Esophagus muscularis mucosa (tissue), 4 donors: ENCODE data around the gene VEPH1. TPM values are rescaled to one million over a fixed set of nuclear protein-coding genes. Genes with fewer than 3 reads are reported as not detected.
A peak's percentile ranks its signal among the peaks of the same experiment; 100 is the strongest.

ENCODE experiments used
- DNase-seq: peaks from one replicate; pipeline ENCODE4 v3.0.0-alpha.2; 2017; ENCODE audit errors: extremely low spot score
- H3K27ac ChIP-seq, 4 donors: fragments of 200-600 bp; sonication (generic); replicated peaks in 1 of 4; 1 replicate in 3 of 4; 2 replicates in 1 of 4; pipeline ENCODE4 v1.5.1; 2016 to 2019; ENCODE audit warnings: mild to moderate bottlenecking in 1 of 4
- H3K27me3 ChIP-seq, 4 donors: fragments of 200-600 bp; sonication (generic); one replicate each; pipeline versions ENCODE4 v1.5.1 to v1.6.0; 2016 to 2019
- H3K36me3 ChIP-seq, 4 donors: fragments of 200-600 bp; sonication (generic); one replicate each; pipeline ENCODE4 v1.5.1; 2016 to 2019
- H3K4me1 ChIP-seq, 4 donors: fragments of 200-600 bp; sonication (generic); one replicate each; pipeline ENCODE4 v1.5.1; 2016 to 2019
- H3K4me3 ChIP-seq, 4 donors: fragments of 200-600 bp; sonication (generic); 1 replicate in 2 of 4; 2 replicates in 2 of 4; pipeline ENCODE4 v1.5.1; 2016 to 2019; ENCODE audit warnings: mild to moderate bottlenecking in 4 of 4, moderate library complexity in 1 of 4
- H3K9me3 ChIP-seq, 4 donors: fragments of 200-600 bp; sonication (generic); 1 replicate in 3 of 4; 2 replicates in 1 of 4; pipeline ENCODE4 v1.5.1; 2016 to 2019
- CTCF ChIP-seq, 3 experiments: fragments of 200-600 bp in 2 of 3; fragments of 450-650 bp in 1 of 3; sonication (generic) in 2 of 3; IDR thresholded peaks; one replicate each; pipeline ENCODE4 v1.5.1; 2017 to 2019; ENCODE audit warnings: antibody characterized with exemption in 3 of 3, mild to moderate bottlenecking in 2 of 3, moderate library complexity in 1 of 3
- EP300 ChIP-seq: sonication (generic); formaldehyde crosslinking; IDR thresholded peaks from one replicate; pipeline ENCODE4 v1.6.1; 2017; ENCODE audit warnings: antibody characterized with exemption
- POLR2A ChIP-seq: fragments of 450-650 bp; IDR thresholded peaks from one replicate; pipeline ENCODE4 v1.6.1; 2017; ENCODE audit warnings: antibody characterized with exemption, moderate library complexity, mild to moderate bottlenecking, low read depth
- POLR2AphosphoS5 ChIP-seq, 2 donors: sonication (generic); formaldehyde crosslinking; IDR thresholded peaks; one replicate each; pipeline ENCODE4 v1.6.1; 2017; ENCODE audit warnings: antibody characterized with exemption in 2 of 2
- WGBS: methylation state at CpG from one replicate; pipeline ENCODE4 v1.1.5; 2018; 5-methylcytosine and 5-hydroxymethylcytosine counted together
- intact Hi-C: fragments of 100-400 bp; cut with DNase I; formaldehyde crosslinking; loops from one replicate; pipeline ENCODE4 v1.15.1; 2023
- total RNA-seq, 4 donors: library from RNA; depleted of rRNA; stranded (reverse); fragments of >200 nt; gene quantifications; one replicate each; pipeline versions ENCODE4 v1.1.0 to v1.2.1, GENCODE V29; 2016

Gene VEPH1
- total RNA-seq, 4 donors from 2014 or later = 0.23 to 1.2 (median 0.52) TPM; not detected in 1

GRCh38 chr3:157526036-157526435 is 22.8 kb upstream of the VEPH1 start:
- H3K9me3 ChIP-seq = no peaks in the 10 kb centered on the region
- no peaks in the 10 kb centered on the region for H3K36me3 ChIP-seq
- intact Hi-C loops = no loop called here
- no peak overlapping the region for H3K4me3 ChIP-seq
- TF ChIP-seq POLR2A (no peak), CTCF (IDR thresholded peaks at IDR 0.05) (no peak), POLR2AphosphoS5 (IDR thresholded peaks at IDR 0.05) (no peak), EP300 (no peak)
- H3K4me1 ChIP-seq = no peaks in the 10 kb centered on the region
- no peaks in the 10 kb centered on the region for H3K27me3 ChIP-seq
- DNase-seq = no peak
- WGBS = 93% methylated on average over 2 of the region's 2 CpGs
- no peak overlapping the region for H3K27ac ChIP-seq

DNA sequence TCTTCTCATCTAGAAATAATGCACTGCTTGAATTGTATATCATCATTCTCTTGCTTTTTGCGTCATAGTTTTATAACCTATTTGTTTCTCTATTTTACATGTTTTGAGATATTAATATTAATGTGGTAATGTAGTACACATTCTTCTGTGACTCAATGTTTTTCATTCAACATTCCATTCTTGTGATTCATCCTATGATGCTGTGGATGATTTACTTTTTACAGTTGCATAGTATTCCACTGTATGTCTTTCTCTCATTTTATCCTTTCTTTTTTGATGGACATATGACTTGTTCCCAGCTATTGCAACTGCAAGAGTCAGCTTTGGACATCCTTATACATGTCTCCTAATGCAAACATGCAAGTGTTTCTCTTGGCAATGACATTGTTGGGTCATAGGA is 20.6 kb upstream of the VEPH1 start:
- Histone ChIP-seq H3K27me3 (no peaks in the 10 kb centered on the region), H3K27ac (no peak overlapping the region), H3K4me3 (no peak overlapping the region), H3K36me3 (no peaks in the 10 kb centered on the region), H3K9me3 (peaks cover 0 to 7% (median 0%) of the 10 kb centered on the region in 4 donors), H3K4me1 (no peaks in the 10 kb centered on the region)
- intact Hi-C loops = no loop called here
- WGBS = 97% methylated on average over 1 of the region's 1 CpG
- DNase-seq = no peak
- TF ChIP-seq EP300 (no peak), POLR2A (no peak), POLR2AphosphoS5 (IDR thresholded peaks at IDR 0.05) (no peak), CTCF (IDR thresholded peaks at IDR 0.05) (no peak)

- TF ChIP-seq CTCF (IDR thresholded peaks at IDR 0.05) (no peak), EP300 (no peak), POLR2AphosphoS5 (IDR thresholded peaks at IDR 0.05) (no peak)
- Histone ChIP-seq H3K27me3 (no peaks in the 10 kb centered on the region), H3K27ac (no peak overlapping the region), H3K36me3 (no peaks in the 10 kb centered on the region), H3K9me3 (peaks cover 0 to 10% (median 0%) of the 10 kb centered on the region in 4 donors), H3K4me1 (no peaks in the 10 kb centered on the region), H3K4me3 (no peak overlapping the region)
- intact Hi-C loops = no loop called here
- DNase-seq = no peak
These were observed 19.4 kb upstream of the VEPH1 start for GRCh38 chr3:157522648-157523047.

DNA sequence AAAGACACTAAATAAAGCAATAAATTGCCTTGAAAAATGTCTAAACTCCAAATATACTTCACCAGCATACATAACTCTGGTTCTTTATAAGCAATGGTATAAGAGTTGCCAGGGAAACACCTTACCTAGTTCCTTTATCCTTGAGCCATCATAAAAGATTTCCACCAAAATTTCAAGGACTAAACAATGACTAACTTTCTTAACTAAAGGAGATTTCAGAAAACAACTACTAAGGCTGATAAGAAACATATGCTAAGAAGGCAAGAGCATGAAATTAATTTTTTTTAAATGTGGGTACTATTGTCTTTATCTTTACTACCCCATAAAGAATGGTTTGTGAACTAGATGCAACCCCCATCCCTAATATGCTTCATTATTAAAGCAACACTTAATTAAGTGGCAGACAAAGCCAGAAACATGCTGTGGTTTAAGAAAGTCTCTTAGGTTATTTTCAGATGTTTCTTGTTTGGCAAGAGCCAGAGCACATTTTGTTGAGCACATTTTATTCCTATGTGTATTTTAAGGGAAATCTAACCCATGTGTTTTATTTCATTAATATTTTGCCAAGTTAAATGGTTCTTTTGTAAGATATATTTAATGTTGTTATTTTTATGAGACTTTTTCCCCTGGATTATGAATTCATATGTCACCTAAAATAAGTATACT is 17.4 kb upstream of the VEPH1 start:
- TF ChIP-seq POLR2A (no peak), CTCF (IDR thresholded peaks at IDR 0.05) (no peak), POLR2AphosphoS5 (IDR thresholded peaks at IDR 0.05) (no peak), EP300 (no peak)
- Histone ChIP-seq H3K27me3 (no peaks in the 10 kb centered on the region), H3K36me3 (no peaks in the 10 kb centered on the region), H3K4me1 (no peaks in the 10 kb centered on the region), H3K9me3 (peaks cover 0 to 10% (median 0%) of the 10 kb centered on the region in 4 donors), H3K27ac (peak overlapping the region in 3 of 4 donors; percentile 20 to 54 (median 26)), H3K4me3 (no peak overlapping the region)
- DNase-seq = no peak
- intact Hi-C loops = no loop called here

GRCh38 chr3:157518881-157519280 is 15.7 kb upstream of the VEPH1 start:
- no peak overlapping the region for H3K4me3 ChIP-seq
- intact Hi-C loops = no loop called here
- peaks cover 0 to 10% (median 0%) of the 10 kb centered on the region in 4 donors for H3K9me3 ChIP-seq
- no peaks in the 10 kb centered on the region for H3K4me1 ChIP-seq
- 97% methylated on average over 1 of the region's 1 CpG for WGBS
- H3K27ac ChIP-seq = no peak overlapping the region
- H3K27me3 ChIP-seq = no peaks in the 10 kb centered on the region
- no peaks in the 10 kb centered on the region for H3K36me3 ChIP-seq
- TF ChIP-seq CTCF (IDR thresholded peaks at IDR 0.05) (no peak), POLR2AphosphoS5 (IDR thresholded peaks at IDR 0.05) (no peak), EP300 (no peak), POLR2A (no peak)
- DNase-seq = no peak
